Naive thymus-derived CD8-positive, alpha-beta T cell (primary cell): ENCODE data around the gene AXIN1. TPM values are rescaled to one million over a fixed set of nuclear protein-coding genes. Genes with fewer than 3 reads are reported as not detected.
"Not testable (repeated sequence)": the region's sequence is repeated elsewhere in the genome, so short reads cannot be mapped to it uniquely, and the experiment has no call there.

Experiments
- ATAC-seq, 2 donors: fragments of 150-1000 bp; cut with Tn5 transposase in 1 of 2; sonication (Bioruptor Pico), chemical (Tn5 transposase) in 1 of 2; 1 replicate in 1 of 2; 2 replicates in 1 of 2; pipeline ENCODE4 v1.10.0; 2021; ENCODE audit warnings: mild to moderate bottlenecking in 2 of 2, moderate library complexity in 2 of 2
- POLR2A ChIA-PET: fragments of 350-600 bp; sonication (Branson Sonifier 250); formaldehyde crosslinking; loops from one replicate; lab custom pipeline; 2021; ENCODE audit warnings: antibody characterized with exemption; lab: Charles Lee
- DNase-seq, 10 donors: peaks; one replicate each; pipeline versions ENCODE4 v3.0.0 to v3.0.0-alpha.2; 2020 to 2022
- H3K27ac Mint-ChIP-seq, 10 donors: one replicate each; pipeline ENCODE4 v1.8.0; 2020 to 2022; ENCODE audit warnings: mild to moderate bottlenecking in 10 of 10, mixed read lengths in 10 of 10, moderate library complexity in 4 of 10, inconsistent platforms in 1 of 10
- H3K27me3 Mint-ChIP-seq, 5 donors: one replicate each; pipeline ENCODE4 v1.8.0; 2021 to 2022; ENCODE audit warnings: mixed read lengths in 5 of 5
- H3K36me3 Mint-ChIP-seq, 3 donors: one replicate each; pipeline ENCODE4 v1.8.0; 2020 to 2022; ENCODE audit warnings: mixed read lengths in 3 of 3, mild to moderate bottlenecking in 2 of 3, inconsistent platforms in 1 of 3
- H3K4me1 Mint-ChIP-seq, 4 donors: one replicate each; pipeline ENCODE4 v1.8.0; 2021 to 2022; ENCODE audit warnings: mixed read lengths in 4 of 4
- H3K4me3 Mint-ChIP-seq, 10 donors: one replicate each; pipeline ENCODE4 v1.8.0; 2020 to 2022; ENCODE audit warnings: mild to moderate bottlenecking in 10 of 10, mixed read lengths in 10 of 10, moderate library complexity in 6 of 10, inconsistent platforms in 1 of 10
- H3K9me3 Mint-ChIP-seq, 9 donors: one replicate each; pipeline ENCODE4 v1.8.0; 2020 to 2022; ENCODE audit warnings: mixed read lengths in 9 of 9, mild to moderate bottlenecking in 3 of 9, inconsistent platforms in 1 of 9, moderate library complexity in 1 of 9
- polyA plus RNA-seq, 3 donors: library from polyadenylated mRNA; unstranded; fragments of 300-500 nt; fragmentation: Illumina TruSeq; gene quantifications; one replicate each; pipeline ENCODE4 v1.2.3, GENCODE V29; 2021
- total RNA-seq, 8 experiments: library from RNA in 2 of 8; stranded (reverse) in 2 of 8; gene quantifications; one replicate each; pipeline ENCODE4 v1.2.3 and lab custom pipeline; 2021 to 2026

The AXIN1 gene
- total and polyA plus RNA-seq, 5 experiments from 2014 or later, result 1.6 to 44.0 (median 4.1) TPM

- DNase-seq (no peak), ATAC-seq (no peak)
- POLR2A ChIA-PET, result interaction anchor here (0.7 to 1.3 kb wide), 4 partner anchors 8 to 135 kb away, joined by 3 to 14 read pairs (median 3); partner anchors contain the start of genes CAPN15, DECR2 and MRPL28
- Mint-ChIP-seq H3K9me3 (peaks cover 0 to 6% (median 0%) of the 10 kb centered on the region in 9 donors), H3K36me3 (no peaks in the 10 kb centered on the region), H3K4me1 (peaks cover 7 to 24% (median 17%) of the 10 kb centered on the region in 4 donors), H3K4me3 (peak overlapping the region in 1 of 10 donors; percentile 58), H3K27me3 (no peaks in the 10 kb centered on the region), H3K27ac (peak overlapping the region in 3 of 10 donors; percentile 3 to 94 (median 77))
Measured at GRCh38 chr16:392450-393030, 40.0 kb upstream of the AXIN1 start.

- peak; percentile 87 to 93 for ATAC-seq
Measured at GRCh38 chr16:391885-392335, 39.4 kb upstream of the AXIN1 start.

GRCh38 chr16:389352-389751, 36.8 kb upstream of the AXIN1 start:
- Mint-ChIP-seq H3K4me1 (peaks cover 1 to 15% (median 8%) of the 10 kb centered on the region in 4 donors), H3K4me3 (no peak overlapping the region), H3K27me3 (no peaks in the 10 kb centered on the region), H3K27ac (peak overlapping the region in 1 of 10 donors; percentile 62), H3K9me3 (peaks cover 0 to 6% (median 0%) of the 10 kb centered on the region in 9 donors), H3K36me3 (peaks cover 0 to 3% (median 0%) of the 10 kb centered on the region in 3 donors)
- DNase-seq, result no peak
- POLR2A ChIA-PET, result interaction anchor here (0.7 to 1.1 kb wide), 2 partner anchors 12 to 36 kb away, joined by 3 to 7 read pairs; partner anchors contain the start of genes DECR2 and RAB11FIP3
- ATAC-seq, result no peak

More at GRCh38 chr16:391885-392335, 39.4 kb upstream of the AXIN1 start:
- POLR2A ChIA-PET, result interaction anchor here (0.7 to 1.3 kb wide), 3 partner anchors 9 to 135 kb away, joined by 3 to 14 read pairs (median 3); partner anchors contain the start of genes CAPN15 and DECR2
- Mint-ChIP-seq H3K4me1 (peaks cover 7 to 24% (median 17%) of the 10 kb centered on the region in 4 donors), H3K27me3 (no peaks in the 10 kb centered on the region), H3K27ac (peak overlapping the region in 7 of 10 donors; percentile 12 to 94 (median 61)), H3K36me3 (no peaks in the 10 kb centered on the region), H3K4me3 (peak overlapping the region in 2 of 10 donors; percentile 8 to 58), H3K9me3 (peaks cover 0 to 6% (median 0%) of the 10 kb centered on the region in 9 donors)
- DNase-seq, result peak; percentile 65 to 82 (median 74)

- POLR2A ChIA-PET, result interaction anchor here (0.7 kb wide), 1 partner anchor 36 kb away, joined by 4 read pairs; no protein-coding TSS in a partner anchor
- peak overlapping the region in 3 of 10 donors; percentile 1 to 57 (median 54) for H3K27ac Mint-ChIP-seq
- H3K4me1 Mint-ChIP-seq, result peaks cover 7 to 28% (median 21%) of the 10 kb centered on the region in 4 donors
- not testable (repeated sequence) for H3K36me3 Mint-ChIP-seq, ATAC-seq, DNase-seq, H3K27me3 Mint-ChIP-seq, H3K4me3 Mint-ChIP-seq, H3K9me3 Mint-ChIP-seq
Measured at GRCh38 chr16:387761-388666, 35.5 kb upstream of the AXIN1 start.

- Mint-ChIP-seq H3K4me3 (no peak overlapping the region), H3K4me1 (peaks cover 6 to 22% (median 17%) of the 10 kb centered on the region in 4 donors), H3K9me3 (peaks cover 0 to under 1% (median 0%) of the 10 kb centered on the region in 9 donors), H3K27me3 (no peaks in the 10 kb centered on the region), H3K36me3 (peaks cover 0 to 3% (median 0%) of the 10 kb centered on the region in 3 donors), H3K27ac (peak overlapping the region in 2 of 10 donors; percentile 14 to 40)
- no peak for ATAC-seq
- POLR2A ChIA-PET, result interaction anchor here (0.7 to 1.2 kb wide), 3 partner anchors 13 to 179 kb away, joined by 4 read pairs; no protein-coding TSS in a partner anchor
- no peak for DNase-seq
Measured at GRCh38 chr16:386641-387156, 34.2 kb upstream of the AXIN1 start.

GRCh38 chr16:383326-384051, 31.0 kb upstream of the AXIN1 start:
- DNase-seq (peak in 7 of 10 donors; percentile 26 to 75 (median 50)), ATAC-seq (peak; percentile 37 to 55)
- POLR2A ChIA-PET, result interaction anchor here (1.1 to 6.6 kb wide), 8 partner anchors 12 to 149 kb away, joined by 3 to 72 read pairs (median 6); partner anchors contain the start of genes DECR2, FAM234A, MRPL28 and NME4
- no peaks in the 10 kb centered on the region for H3K27me3 Mint-ChIP-seq
- H3K36me3 Mint-ChIP-seq, result peaks cover 0 to 5% (median 0%) of the 10 kb centered on the region in 3 donors
- no peaks in the 10 kb centered on the region for H3K9me3 Mint-ChIP-seq
- peak overlapping the region; percentile 79 to 97 (median 90) for H3K27ac Mint-ChIP-seq
- peaks cover 10 to 30% (median 26%) of the 10 kb centered on the region in 4 donors for H3K4me1 Mint-ChIP-seq
- H3K4me3 Mint-ChIP-seq, result peak overlapping the region; percentile 87 to 96 (median 93)

- Mint-ChIP-seq H3K4me1 (peaks cover 10 to 31% (median 27%) of the 10 kb centered on the region in 4 donors), H3K36me3 (peaks cover 0 to 5% (median 0%) of the 10 kb centered on the region in 3 donors), H3K4me3 (peak within 1 kb of the TSS; percentile 87 to 96 (median 93)), H3K27ac (peak within 1 kb of the TSS; percentile 80 to 97 (median 90)), H3K9me3 (no peaks in the 10 kb centered on the region), H3K27me3 (no peaks in the 10 kb centered on the region)
- ATAC-seq (peak; percentile 46 to 55), DNase-seq (peak; percentile 21 to 79 (median 64))
- POLR2A ChIA-PET, result interaction anchor here (0.7 to 6.6 kb wide), 15 partner anchors 10 to 189 kb away, joined by 3 to 72 read pairs (median 5); partner anchors contain the start of genes AXIN1, CAPN15, DECR2 and FAM234A
Measured at GRCh38 chr16:381789-382717, 29.5 kb upstream of the AXIN1 start, which contains the start of gene PGAP6. PGAP6 (minus strand) TSS chr16:381978; CDS start chr16:381821, 157 bp downstream.

GRCh38 chr16:381012-381788, 28.7 kb upstream of the AXIN1 start:
- ATAC-seq, result peak; percentile 29 to 33

GRCh38 chr16:380762-381011, 28.2 kb upstream of the AXIN1 start:
- Mint-ChIP-seq H3K4me1 (peaks cover 10 to 31% (median 27%) of the 10 kb centered on the region in 4 donors), H3K27me3 (no peaks in the 10 kb centered on the region), H3K36me3 (peaks cover 0 to 4% (median 0%) of the 10 kb centered on the region in 3 donors), H3K9me3 (no peaks in the 10 kb centered on the region), H3K4me3 (peak overlapping the region; percentile 50 to 94 (median 86)), H3K27ac (peak overlapping the region in 9 of 10 donors; percentile 77 to 98 (median 94))
- DNase-seq (no peak), ATAC-seq (no peak)
- POLR2A ChIA-PET, result interaction anchor here (0.7 to 6.6 kb wide), 7 partner anchors 9 to 190 kb away, joined by 3 to 72 read pairs (median 6); partner anchors contain the start of genes DECR2, MRPL28 and RAB11FIP3

More at GRCh38 chr16:381012-381788, 28.7 kb upstream of the AXIN1 start:
- H3K27ac Mint-ChIP-seq, result peak overlapping the region in 6 of 10 donors; percentile 43 to 88 (median 80)
- peaks cover 10 to 31% (median 27%) of the 10 kb centered on the region in 4 donors for H3K4me1 Mint-ChIP-seq
- POLR2A ChIA-PET, result interaction anchor here (0.7 to 6.6 kb wide), 8 partner anchors 10 to 190 kb away, joined by 3 to 72 read pairs (median 4); partner anchors contain the start of genes DECR2, MRPL28 and RAB11FIP3
- H3K4me3 Mint-ChIP-seq, result peak overlapping the region; percentile 50 to 91 (median 76)
- peak in 3 of 10 donors; percentile 41 to 52 (median 46) for DNase-seq
- H3K9me3 Mint-ChIP-seq, result no peaks in the 10 kb centered on the region
- H3K36me3 Mint-ChIP-seq, result peaks cover 0 to 4% (median 0%) of the 10 kb centered on the region in 3 donors
- H3K27me3 Mint-ChIP-seq, result no peaks in the 10 kb centered on the region
